GM18505 (cell line): ENCODE measurements around the gene PTPRZ1.
A peak's percentile ranks its signal among the peaks of the same experiment; 100 is the strongest.

Source experiments
- ATAC-seq: cut with Tn5 transposase; IDR thresholded peaks from one replicate; pipeline ENCODE4 v1.9.1; 2021; ENCODE audit not compliant: unreplicated experiment
- POLR2A ChIP-seq: IDR thresholded peaks from 4 replicates; pipeline ENCODE4 v1.6.1; 2011; ENCODE audit warnings: borderline replicate concordance; ENCODE audit not compliant: insufficient read depth, insufficient read length; ENCODE audit errors: extremely low read depth

The PTPRZ1 gene

GRCh38 chr7:121953164-121953563 is 80.2 kb downstream of the PTPRZ1 start:
- TF ChIP-seq POLR2A: no peak

DNA sequence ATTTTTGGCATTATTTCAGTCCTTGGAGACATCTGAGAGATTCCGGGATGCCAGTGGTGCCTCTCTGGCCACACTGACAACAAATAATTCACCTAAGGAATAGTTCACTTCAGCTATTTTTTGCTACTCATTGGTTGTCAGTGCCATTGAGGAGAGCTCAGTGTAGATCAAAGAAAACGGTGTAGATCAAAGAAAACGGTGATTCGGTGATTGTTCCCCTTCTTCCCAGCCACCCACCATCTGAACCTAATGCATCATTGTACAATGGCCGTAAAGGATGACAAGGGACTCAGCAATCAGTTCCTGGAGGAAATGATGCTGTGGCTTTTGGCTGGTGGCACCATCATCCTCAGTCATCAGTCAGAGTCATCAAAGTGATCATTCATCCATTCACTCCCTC is 80.6 kb downstream of the PTPRZ1 start:
- TF ChIP-seq POLR2A: no peak
- ATAC-seq: no peak

More at GRCh38 chr7:121953164-121953563, 80.2 kb downstream of the PTPRZ1 start:
- no peak for ATAC-seq

- no peak for TF ChIP-seq POLR2A
- peak; percentile 54 for ATAC-seq
Observed at GRCh38 chr7:121954803-121955202, 81.8 kb downstream of the PTPRZ1 start.

- no peak for TF ChIP-seq POLR2A
- no peak for ATAC-seq
Observed at GRCh38 chr7:121957626-121958025, 84.7 kb downstream of the PTPRZ1 start.

DNA sequence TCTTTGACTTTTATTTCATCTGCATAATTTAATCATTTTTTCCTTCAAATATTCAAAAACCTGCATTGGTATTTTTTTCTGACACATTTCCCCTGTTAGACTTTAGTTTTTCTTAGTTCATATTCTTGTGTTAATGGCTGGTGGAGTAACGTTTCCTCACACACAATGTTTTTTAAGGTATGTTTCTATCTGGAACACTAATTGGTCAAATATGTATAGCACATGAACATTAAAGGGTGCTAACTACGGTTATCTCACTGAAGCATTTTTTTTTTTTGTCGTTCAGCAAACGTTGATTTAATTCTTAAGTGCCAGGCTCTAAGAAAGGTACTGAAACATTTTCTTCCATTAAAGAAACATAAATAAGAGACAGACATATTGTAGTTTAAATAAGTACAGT is 87.7 kb downstream of the PTPRZ1 start:
- no peak for ATAC-seq
- TF ChIP-seq POLR2A: no peak

- ATAC-seq: no peak
- TF ChIP-seq POLR2A: no peak
Observed at GRCh38 chr7:121961089-121961867, 88.3 kb downstream of the PTPRZ1 start.

GRCh38 chr7:121966276-121966934 is 93.4 kb downstream of the PTPRZ1 start:
- TF ChIP-seq POLR2A: no peak
- ATAC-seq: no peak

DNA sequence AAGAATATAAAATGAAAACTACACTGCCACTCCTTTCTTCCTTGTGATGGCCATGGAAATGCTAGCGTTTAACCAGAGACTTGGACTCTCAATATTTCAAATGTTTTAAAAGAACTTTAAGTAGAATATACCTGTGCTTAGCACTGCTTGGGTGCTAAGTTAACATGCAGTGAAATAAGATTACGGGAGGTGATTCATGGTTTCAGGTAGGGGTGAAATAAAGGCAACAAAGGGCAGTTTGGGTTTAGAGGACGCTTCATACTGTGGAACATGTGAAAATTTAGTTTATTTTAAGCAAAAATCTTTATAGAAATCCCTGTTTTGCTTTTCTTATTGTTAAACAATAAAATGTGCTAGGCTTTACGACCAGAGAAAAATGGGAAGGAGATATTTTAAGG is 94.0 kb downstream of the PTPRZ1 start:
- TF ChIP-seq POLR2A: no peak
- no peak for ATAC-seq

DNA sequence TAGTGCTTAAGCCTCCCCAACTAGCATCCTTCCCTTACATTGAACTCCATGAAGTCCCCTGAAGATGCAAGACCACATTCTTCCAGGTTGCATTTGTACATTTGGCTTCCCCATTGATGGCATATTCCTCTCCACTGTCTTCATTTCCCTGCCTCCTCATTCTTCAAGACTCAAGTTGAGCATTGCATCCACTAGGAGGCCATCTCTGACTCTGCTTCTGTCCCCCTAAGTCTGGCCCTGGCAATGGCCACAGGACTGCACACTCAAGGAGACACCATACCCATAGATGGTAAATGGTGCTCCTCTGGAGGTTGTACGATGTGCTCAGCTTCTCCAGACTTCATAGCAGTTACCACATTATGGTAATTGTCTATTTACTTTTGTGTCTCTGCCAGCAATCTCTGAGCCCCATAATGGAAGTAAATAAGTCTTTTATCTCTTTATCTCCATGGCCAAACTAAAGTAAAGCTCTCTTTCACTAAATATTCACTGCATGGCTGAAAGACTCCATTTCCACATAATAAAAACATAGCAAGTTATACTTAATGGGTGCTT is 112.6 kb downstream of the PTPRZ1 start:
- no peak for ATAC-seq
- TF ChIP-seq POLR2A: no peak

DNA sequence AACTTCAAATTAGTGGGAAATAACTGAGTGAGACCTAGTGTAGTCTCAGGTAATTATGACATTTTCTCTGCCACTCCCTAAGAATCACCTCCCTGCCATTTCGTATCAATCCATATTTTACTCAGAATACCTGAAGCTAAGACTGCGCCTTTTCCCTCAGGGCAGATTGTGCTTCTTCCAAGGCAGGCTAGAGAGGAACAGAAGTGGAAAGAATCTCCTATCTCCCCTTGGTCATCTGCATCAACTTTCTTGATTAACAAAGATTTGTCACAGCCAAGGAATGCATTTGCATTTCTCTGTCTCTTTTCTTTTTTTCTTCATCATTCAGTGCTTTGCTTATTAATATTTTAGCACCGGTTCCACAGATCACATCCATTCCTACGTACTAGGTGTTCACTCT is 119.1 kb downstream of the PTPRZ1 start:
- ATAC-seq: no peak
- TF ChIP-seq POLR2A: no peak

- TF ChIP-seq POLR2A: no peak
- peak; percentile 94 for ATAC-seq
Observed at GRCh38 chr7:121994625-121995410, 121.9 kb downstream of the PTPRZ1 start.

DNA sequence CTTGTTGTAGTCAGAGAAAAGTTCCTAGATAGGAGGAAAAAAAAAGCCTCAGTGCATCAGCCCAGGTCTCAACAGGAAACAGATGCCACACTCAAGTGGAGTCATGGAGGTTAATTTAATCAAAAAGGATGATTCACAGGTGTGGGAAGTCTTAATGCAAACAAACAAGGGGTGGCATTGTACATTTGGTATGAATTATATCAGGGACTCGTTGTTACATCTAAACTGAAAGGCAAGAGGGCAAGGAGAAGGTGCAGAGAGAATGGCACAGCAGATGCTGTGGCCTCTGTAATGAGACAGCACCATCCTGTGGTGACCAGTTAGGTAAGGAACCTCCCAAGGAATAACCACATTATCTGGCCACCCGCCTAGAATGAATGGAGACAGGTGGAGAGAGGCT is 133.7 kb downstream of the PTPRZ1 start:
- ATAC-seq: no peak
- no peak for TF ChIP-seq POLR2A

- no peak for ATAC-seq
- no peak for TF ChIP-seq POLR2A
Observed at GRCh38 chr7:122010116-122010515, 137.2 kb downstream of the PTPRZ1 start.
